OCI-LY1 (cell line): Measurements from ENCODE around the gene IGF1R.

ENCODE experiments used
- EZH2 ChIP-seq: fragments of 200-600 bp; sonication (generic), shearing (Covaris generic); IDR thresholded peaks from 2 replicates; pipeline ENCODE4 v1.8.0; 2017; ENCODE audit warnings: borderline replicate concordance, mixed run types, mild to moderate bottlenecking, antibody characterized with exemption, low read length, moderate library complexity, mixed read lengths
- TF ChIP-seq, protein P1 (sequence below): fragments of 200-600 bp; sonication (generic), shearing (Covaris generic); IDR thresholded peaks from 2 replicates; pipeline ENCODE4 v1.5.1; 2017; ENCODE audit warnings: mild to moderate bottlenecking, antibody characterized with exemption, low read length, moderate library complexity, mixed read lengths

DNA sequence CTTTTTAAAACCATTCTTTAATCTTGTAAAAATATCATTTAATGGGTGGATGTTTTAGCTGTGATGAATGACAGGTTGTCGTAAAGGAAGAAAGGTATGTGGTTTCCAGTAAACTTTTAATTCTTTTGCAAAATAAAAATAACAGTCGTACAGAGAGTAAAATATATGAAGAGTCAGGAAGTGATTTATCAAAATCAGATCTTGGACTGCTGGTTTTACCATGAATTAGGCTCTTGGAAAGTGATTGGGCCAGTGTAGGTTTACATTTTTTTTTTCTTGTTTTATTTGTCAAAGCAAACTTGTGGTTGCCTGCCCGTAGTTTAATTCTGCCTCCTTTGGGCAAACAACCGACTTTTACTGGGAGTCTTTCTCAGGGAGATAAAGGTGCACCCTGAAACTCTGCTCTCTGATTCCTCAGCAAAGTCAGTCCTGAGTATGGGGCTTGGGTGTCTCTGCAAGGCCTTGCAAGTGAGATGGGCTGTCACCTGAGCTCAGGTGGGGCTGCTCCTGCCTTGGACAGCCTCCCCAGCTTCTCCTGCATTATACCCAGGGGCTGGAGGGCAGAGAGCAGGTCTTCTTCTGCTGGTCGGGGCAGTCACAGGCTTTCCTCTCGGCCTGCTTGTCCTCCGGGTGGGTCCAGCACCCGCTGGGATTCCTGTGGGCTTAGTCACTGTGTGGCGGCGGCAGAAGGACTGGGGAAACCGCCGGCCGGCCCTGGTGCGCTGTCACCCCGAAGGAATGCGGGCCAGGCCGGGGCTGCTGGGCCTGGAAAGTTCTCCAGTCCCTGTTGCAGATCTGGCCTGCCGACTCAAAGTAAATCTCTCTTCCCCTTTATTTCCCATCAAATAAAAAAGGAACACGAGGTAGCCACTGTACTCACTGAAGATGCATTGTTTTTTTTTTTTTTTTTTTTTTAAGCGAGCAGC, 79.0 kb downstream of the IGF1R start:
- TF ChIP-seq, protein P1, sequence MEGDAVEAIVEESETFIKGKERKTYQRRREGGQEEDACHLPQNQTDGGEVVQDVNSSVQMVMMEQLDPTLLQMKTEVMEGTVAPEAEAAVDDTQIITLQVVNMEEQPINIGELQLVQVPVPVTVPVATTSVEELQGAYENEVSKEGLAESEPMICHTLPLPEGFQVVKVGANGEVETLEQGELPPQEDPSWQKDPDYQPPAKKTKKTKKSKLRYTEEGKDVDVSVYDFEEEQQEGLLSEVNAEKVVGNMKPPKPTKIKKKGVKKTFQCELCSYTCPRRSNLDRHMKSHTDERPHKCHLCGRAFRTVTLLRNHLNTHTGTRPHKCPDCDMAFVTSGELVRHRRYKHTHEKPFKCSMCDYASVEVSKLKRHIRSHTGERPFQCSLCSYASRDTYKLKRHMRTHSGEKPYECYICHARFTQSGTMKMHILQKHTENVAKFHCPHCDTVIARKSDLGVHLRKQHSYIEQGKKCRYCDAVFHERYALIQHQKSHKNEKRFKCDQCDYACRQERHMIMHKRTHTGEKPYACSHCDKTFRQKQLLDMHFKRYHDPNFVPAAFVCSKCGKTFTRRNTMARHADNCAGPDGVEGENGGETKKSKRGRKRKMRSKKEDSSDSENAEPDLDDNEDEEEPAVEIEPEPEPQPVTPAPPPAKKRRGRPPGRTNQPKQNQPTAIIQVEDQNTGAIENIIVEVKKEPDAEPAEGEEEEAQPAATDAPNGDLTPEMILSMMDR: no peak
- TF ChIP-seq EZH2: no peak
